Transverse colon (tissue), 4 donors: ENCODE measurements around the gene DPH3. TPM values are rescaled to one million over a fixed set of nuclear protein-coding genes. Genes with fewer than 3 reads are reported as not detected.

Experiments used
- DNase-seq: peaks from one replicate; pipeline ENCODE4 v3.0.0-alpha.2; 2019
- H3K27ac ChIP-seq, 4 donors: fragments of 200-600 bp; sonication (generic); 2 replicates each; pipeline ENCODE4 v1.5.1; 2016 to 2018; ENCODE audit warnings: inconsistent platforms in 4 of 4
- H3K27me3 ChIP-seq: fragments of 200-600 bp; sonication (generic); 2 replicates; pipeline ENCODE4 v1.5.1; 2017; ENCODE audit warnings: inconsistent platforms
- H3K36me3 ChIP-seq, 4 donors: fragments of 200-600 bp; sonication (generic); 2 replicates each; pipeline ENCODE4 v1.5.1; 2017 to 2019; ENCODE audit warnings: inconsistent platforms in 4 of 4
- H3K4me1 ChIP-seq, 4 donors: fragments of 200-600 bp; sonication (generic); 2 replicates each; pipeline ENCODE4 v1.5.1; 2017 to 2020; ENCODE audit warnings: inconsistent platforms in 4 of 4
- H3K4me3 ChIP-seq, 4 donors: fragments of 200-600 bp; sonication (generic); 1 replicate in 1 of 4; 2 replicates in 3 of 4; pipeline versions ENCODE4 v1.5.1 to v1.6.1; 2017 to 2019; ENCODE audit warnings: inconsistent platforms in 4 of 4
- H3K9me3 ChIP-seq, 2 donors: fragments of 200-600 bp; sonication (generic); 2 replicates each; pipeline ENCODE4 v1.5.1; 2017 to 2019; ENCODE audit warnings: inconsistent platforms in 2 of 2
- EP300 ChIP-seq: sonication (generic); formaldehyde crosslinking; IDR thresholded peaks from one replicate; pipeline ENCODE4 v1.6.1; 2017; ENCODE audit warnings: antibody characterized with exemption, low read depth
- POLR2A ChIP-seq: fragments of 450-650 bp; IDR thresholded peaks from one replicate; pipeline ENCODE4 v1.6.1; 2016; ENCODE audit warnings: antibody characterized with exemption, mild to moderate bottlenecking, moderate library complexity
- POLR2AphosphoS5 ChIP-seq, 3 donors: sonication (generic); formaldehyde crosslinking; IDR thresholded peaks; one replicate each; pipeline ENCODE4 v1.6.1; 2016; ENCODE audit warnings: antibody characterized with exemption in 3 of 3
- WGBS, 2 donors: methylation state at CpG; one replicate each; pipeline ENCODE4 v1.1.5; 2018; ENCODE audit warnings: low coverage in 1 of 2; 5-methylcytosine and 5-hydroxymethylcytosine counted together
- in situ Hi-C, 4 donors: fragments of 200-750 bp; cut with MboI; loops; one replicate each; pipeline versions ENCODE4 v1.15.0 to v1.15.1; 2017; ENCODE audit warnings: low sequenced_read_pairs in 3 of 4, low pct_ligation_motif_present in 1 of 4, low pct_unique_long_range_greater_than_20kb in 1 of 4
- intact Hi-C: fragments of 100-400 bp; cut with DNase I; formaldehyde crosslinking; loops from one replicate; pipeline ENCODE4 v1.15.1; 2023; ENCODE audit warnings: low total_unique reads
- total RNA-seq, 4 donors: library from RNA; depleted of rRNA; stranded (reverse); fragments of >200 nt; gene quantifications; one replicate each; pipeline ENCODE4 v1.1.0, GENCODE V29; 2016
- TF ChIP-seq, protein P1 (sequence below), 5 experiments: fragments of 200-600 bp in 3 of 5; fragments of 450-650 bp in 2 of 5; sonication (generic) in 3 of 5; IDR thresholded peaks; 1 replicate in 2 of 5; 2 replicates in 3 of 5; pipeline ENCODE4 v1.5.1; 2016 to 2017; ENCODE audit warnings: antibody characterized with exemption in 5 of 5, inconsistent platforms in 3 of 5, mild to moderate bottlenecking in 2 of 5, moderate library complexity in 1 of 5

The DPH3 gene
- total RNA-seq, 4 donors from 2014 or later, result 5.0 to 22.4 (median 12.4) TPM

DNA sequence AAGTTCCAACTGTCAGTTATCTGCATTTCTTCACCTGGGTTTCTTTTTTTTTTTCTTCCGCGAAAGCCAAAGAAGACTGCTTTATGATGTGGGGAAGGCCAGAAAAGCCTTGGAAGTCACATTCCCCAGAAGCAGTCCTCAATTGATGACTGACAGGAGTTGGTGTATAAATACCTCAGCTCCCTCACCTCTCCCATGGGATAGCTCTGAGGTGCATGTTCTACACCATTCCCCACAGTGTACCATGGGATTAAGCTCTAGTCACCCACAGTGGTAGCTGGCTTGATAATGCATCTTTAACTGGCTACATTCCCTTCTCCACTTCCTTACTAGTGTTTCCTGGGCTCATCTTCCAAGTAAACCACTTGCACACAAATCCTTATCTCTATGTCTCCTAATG, 30.5 kb downstream of the DPH3 start:
- DNase-seq, result no peak
- Histone ChIP-seq H3K4me3 (no peak overlapping the region), H3K27ac (no peak overlapping the region), H3K9me3 (no peaks in the 10 kb centered on the region), H3K4me1 (no peaks in the 10 kb centered on the region), H3K36me3 (no peaks in the 10 kb centered on the region), H3K27me3 (no peaks in the 10 kb centered on the region)
- intact Hi-C loops, result no loop called here
- WGBS, 2 donors, result 90 to 93% methylated on average over 2 of the region's 2 CpGs
- TF ChIP-seq POLR2A, result no peak
- no peak for TF ChIP-seq POLR2AphosphoS5 (IDR thresholded peaks at IDR 0.05)
- TF ChIP-seq EP300, result no peak
- TF ChIP-seq, protein P1, sequence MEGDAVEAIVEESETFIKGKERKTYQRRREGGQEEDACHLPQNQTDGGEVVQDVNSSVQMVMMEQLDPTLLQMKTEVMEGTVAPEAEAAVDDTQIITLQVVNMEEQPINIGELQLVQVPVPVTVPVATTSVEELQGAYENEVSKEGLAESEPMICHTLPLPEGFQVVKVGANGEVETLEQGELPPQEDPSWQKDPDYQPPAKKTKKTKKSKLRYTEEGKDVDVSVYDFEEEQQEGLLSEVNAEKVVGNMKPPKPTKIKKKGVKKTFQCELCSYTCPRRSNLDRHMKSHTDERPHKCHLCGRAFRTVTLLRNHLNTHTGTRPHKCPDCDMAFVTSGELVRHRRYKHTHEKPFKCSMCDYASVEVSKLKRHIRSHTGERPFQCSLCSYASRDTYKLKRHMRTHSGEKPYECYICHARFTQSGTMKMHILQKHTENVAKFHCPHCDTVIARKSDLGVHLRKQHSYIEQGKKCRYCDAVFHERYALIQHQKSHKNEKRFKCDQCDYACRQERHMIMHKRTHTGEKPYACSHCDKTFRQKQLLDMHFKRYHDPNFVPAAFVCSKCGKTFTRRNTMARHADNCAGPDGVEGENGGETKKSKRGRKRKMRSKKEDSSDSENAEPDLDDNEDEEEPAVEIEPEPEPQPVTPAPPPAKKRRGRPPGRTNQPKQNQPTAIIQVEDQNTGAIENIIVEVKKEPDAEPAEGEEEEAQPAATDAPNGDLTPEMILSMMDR (IDR thresholded peaks at IDR 0.05), result no peak
- in situ Hi-C loops, result loop anchor here in 1 of 4 donors (25.0 kb wide), 1 partner anchor 422 kb away; no protein-coding TSS in a partner anchor

GRCh38 chr3:16233806-16234205, 30.9 kb downstream of the DPH3 start:
- WGBS, 2 donors, result 86 to 100% methylated on average over 1 of the region's 1 CpG
- in situ Hi-C loops, result loop anchor here in 1 of 4 donors (25.0 kb wide), 1 partner anchor 422 kb away; no protein-coding TSS in a partner anchor

GRCh38 chr3:16231983-16232382, 32.8 kb downstream of the DPH3 start:
- in situ Hi-C loops (loop anchor here in 1 of 4 donors (25.0 kb wide), 1 partner anchor 420 kb away; no protein-coding TSS in a partner anchor), intact Hi-C loops (no loop called here)
- Histone ChIP-seq H3K36me3 (no peaks in the 10 kb centered on the region), H3K4me3 (no peak overlapping the region), H3K27ac (no peak overlapping the region), H3K4me1 (no peaks in the 10 kb centered on the region), H3K27me3 (no peaks in the 10 kb centered on the region), H3K9me3 (no peaks in the 10 kb centered on the region)
- TF ChIP-seq EP300 (no peak), POLR2A (no peak), POLR2AphosphoS5 (IDR thresholded peaks at IDR 0.05) (no peak)
- TF ChIP-seq, protein P1 (IDR thresholded peaks at IDR 0.05), result no peak
- 98 to 100% methylated on average over 2 of the region's 2 CpGs for WGBS, 2 donors
- no peak for DNase-seq

More at GRCh38 chr3:16233806-16234205, 30.9 kb downstream of the DPH3 start:
- intact Hi-C loops, result no loop called here
- Histone ChIP-seq H3K9me3 (no peaks in the 10 kb centered on the region), H3K27ac (no peak overlapping the region), H3K4me3 (no peak overlapping the region), H3K4me1 (no peaks in the 10 kb centered on the region), H3K36me3 (no peaks in the 10 kb centered on the region), H3K27me3 (no peaks in the 10 kb centered on the region)
- TF ChIP-seq EP300 (no peak), POLR2A (no peak), POLR2AphosphoS5 (IDR thresholded peaks at IDR 0.05) (no peak)
- TF ChIP-seq, protein P1 (IDR thresholded peaks at IDR 0.05), result no peak
- DNase-seq, result no peak

- in situ Hi-C loops, result loop anchor here in 1 of 4 donors (25.0 kb wide), 1 partner anchor 417 kb away; no protein-coding TSS in a partner anchor
- intact Hi-C loops, result no loop called here
- TF ChIP-seq, protein P1 (IDR thresholded peaks at IDR 0.05), result no peak
- TF ChIP-seq POLR2AphosphoS5 (IDR thresholded peaks at IDR 0.05) (no peak), EP300 (no peak), POLR2A (no peak)
- Histone ChIP-seq H3K9me3 (no peaks in the 10 kb centered on the region), H3K4me3 (no peak overlapping the region), H3K4me1 (no peaks in the 10 kb centered on the region), H3K27ac (no peak overlapping the region), H3K36me3 (no peaks in the 10 kb centered on the region), H3K27me3 (no peaks in the 10 kb centered on the region)
- no peak for DNase-seq
Observed at GRCh38 chr3:16229681-16230080, 35.1 kb downstream of the DPH3 start.
